K562 treated with DMSO at 1 percent for 24 hours (cell line): ENCODE results near the gene MSI2. TPM values are rescaled to one million over a fixed set of nuclear protein-coding genes. Genes with fewer than 3 reads are reported as not detected.

ENCODE experiments used
- total RNA-seq: library from RNA; unstranded; fragments of 300-600 nt; gene quantifications from 2 replicates; pipeline ENCODE4 v1.2.3, GENCODE V29; 2022; ENCODE audit warnings: low read depth; ENCODE audit not compliant: insufficient read depth

MSI2 gene
- total RNA-seq, result 35.9 and 36.0 TPM in 2 replicates

GRCh38 chr17:57255776-57256681, at the start of gene MSI2:
MSI2 (plus strand) TSS chr17:57256523; CDS start chr17:57256743, 220 bp downstream.

Other genes starting within 250 kb of the MSI2 start
- gene AKAP1, start 171.3 kb upstream of the MSI2 start, total RNA-seq, result 16.6 and 24.9 TPM in 2 replicates